ENCODE measurements around the gene STT3A. TPM values are rescaled to one million over a fixed set of nuclear protein-coding genes. Genes with fewer than 3 reads are reported as not detected.
"Not testable (repeated sequence)": the region's sequence is repeated elsewhere in the genome, so short reads cannot be mapped to it uniquely, and the experiment has no call there.

The STT3A gene
- total and polyA plus RNA-seq, 4 donors, result 47.5 to 176 (median 130) TPM

DNA sequence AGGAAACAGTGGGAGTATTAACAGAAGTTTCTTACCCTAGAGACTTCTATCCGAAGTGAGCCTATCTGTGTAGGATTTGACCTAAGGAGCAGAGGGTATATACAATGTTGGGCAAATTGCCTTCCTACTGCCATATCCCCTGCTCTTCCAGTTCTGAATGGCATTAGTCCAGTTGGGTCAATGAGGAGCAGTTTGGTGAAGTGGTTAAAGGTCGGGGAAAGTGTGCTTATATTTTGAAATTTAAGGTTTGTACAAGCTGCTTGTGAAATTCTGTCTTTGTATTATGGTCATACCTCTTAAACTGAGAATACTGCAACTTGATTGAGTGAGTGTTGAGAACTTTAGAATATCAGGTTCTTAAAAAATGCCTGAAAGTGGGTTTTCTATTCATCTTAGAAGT is 21.7 kb upstream of the STT3A start (continued):
- TF ChIP-seq, protein P1, sequence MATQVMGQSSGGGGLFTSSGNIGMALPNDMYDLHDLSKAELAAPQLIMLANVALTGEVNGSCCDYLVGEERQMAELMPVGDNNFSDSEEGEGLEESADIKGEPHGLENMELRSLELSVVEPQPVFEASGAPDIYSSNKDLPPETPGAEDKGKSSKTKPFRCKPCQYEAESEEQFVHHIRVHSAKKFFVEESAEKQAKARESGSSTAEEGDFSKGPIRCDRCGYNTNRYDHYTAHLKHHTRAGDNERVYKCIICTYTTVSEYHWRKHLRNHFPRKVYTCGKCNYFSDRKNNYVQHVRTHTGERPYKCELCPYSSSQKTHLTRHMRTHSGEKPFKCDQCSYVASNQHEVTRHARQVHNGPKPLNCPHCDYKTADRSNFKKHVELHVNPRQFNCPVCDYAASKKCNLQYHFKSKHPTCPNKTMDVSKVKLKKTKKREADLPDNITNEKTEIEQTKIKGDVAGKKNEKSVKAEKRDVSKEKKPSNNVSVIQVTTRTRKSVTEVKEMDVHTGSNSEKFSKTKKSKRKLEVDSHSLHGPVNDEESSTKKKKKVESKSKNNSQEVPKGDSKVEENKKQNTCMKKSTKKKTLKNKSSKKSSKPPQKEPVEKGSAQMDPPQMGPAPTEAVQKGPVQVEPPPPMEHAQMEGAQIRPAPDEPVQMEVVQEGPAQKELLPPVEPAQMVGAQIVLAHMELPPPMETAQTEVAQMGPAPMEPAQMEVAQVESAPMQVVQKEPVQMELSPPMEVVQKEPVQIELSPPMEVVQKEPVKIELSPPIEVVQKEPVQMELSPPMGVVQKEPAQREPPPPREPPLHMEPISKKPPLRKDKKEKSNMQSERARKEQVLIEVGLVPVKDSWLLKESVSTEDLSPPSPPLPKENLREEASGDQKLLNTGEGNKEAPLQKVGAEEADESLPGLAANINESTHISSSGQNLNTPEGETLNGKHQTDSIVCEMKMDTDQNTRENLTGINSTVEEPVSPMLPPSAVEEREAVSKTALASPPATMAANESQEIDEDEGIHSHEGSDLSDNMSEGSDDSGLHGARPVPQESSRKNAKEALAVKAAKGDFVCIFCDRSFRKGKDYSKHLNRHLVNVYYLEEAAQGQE (IDR thresholded peaks at IDR 0.05), result no peak
- TF ChIP-seq, protein P2, sequence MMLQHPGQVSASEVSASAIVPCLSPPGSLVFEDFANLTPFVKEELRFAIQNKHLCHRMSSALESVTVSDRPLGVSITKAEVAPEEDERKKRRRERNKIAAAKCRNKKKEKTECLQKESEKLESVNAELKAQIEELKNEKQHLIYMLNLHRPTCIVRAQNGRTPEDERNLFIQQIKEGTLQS (IDR thresholded peaks at IDR 0.05), result no peak
- no peak for TF ChIP-seq NR2F2 (IDR thresholded peaks at IDR 0.05)
- peak in 1 of 2 donors; percentile 21 for TF ChIP-seq JUND (IDR thresholded peaks at IDR 0.05)
- no peak for TF ChIP-seq FOXA1 (IDR thresholded peaks at IDR 0.05)
- peak; percentile 54 for TF ChIP-seq YY1 (IDR thresholded peaks at IDR 0.05)
- peak; percentile 76 for TF ChIP-seq SP1 (IDR thresholded peaks at IDR 0.05)

DNA sequence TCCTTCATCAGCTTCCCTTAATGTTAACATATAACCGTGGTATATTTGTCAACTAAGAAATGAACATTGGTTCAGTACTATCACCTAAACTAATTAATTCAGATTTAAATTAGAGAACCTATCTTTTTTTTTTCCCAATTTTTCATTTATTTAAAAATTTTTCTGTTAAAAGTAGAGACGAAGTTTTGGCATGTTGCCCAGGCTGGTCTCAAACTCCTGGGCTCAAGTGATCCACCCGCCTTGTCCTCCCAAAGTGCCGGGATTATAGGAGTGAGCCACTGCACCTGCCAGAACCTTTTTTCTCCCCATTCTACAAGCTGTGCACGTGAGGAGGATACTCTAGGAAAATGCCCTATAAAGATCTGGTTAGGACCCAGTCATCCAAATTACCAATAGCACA is 19.7 kb upstream of the STT3A start:
- H3K27ac ChIP-seq (ENCODE audit: low read depth in 1 of 2, low read length in 2 of 2), result no peak overlapping the region
- peaks cover 2 to 31% (median 26%) of the 10 kb centered on the region in 4 donors for H3K4me1 ChIP-seq (ENCODE audit: control insufficient read depth in 4 of 4, insufficient read depth in 4 of 4, low read length in 3 of 4)
- no peak overlapping the region for H3K4me3 ChIP-seq (ENCODE audit: low read depth in 1 of 3, low read length in 3 of 3)
- no peaks in the 10 kb centered on the region for H3K27me3 ChIP-seq (ENCODE audit: control insufficient read depth in 4 of 4, insufficient read depth in 4 of 4, low read length in 3 of 4)
- 83% methylated on average over 5 of the region's 5 CpGs for WGBS
- H3K9ac ChIP-seq (ENCODE audit: low read depth in 1 of 2, low read length in 2 of 2), result no peak overlapping the region
- TF ChIP-seq, protein P3, sequence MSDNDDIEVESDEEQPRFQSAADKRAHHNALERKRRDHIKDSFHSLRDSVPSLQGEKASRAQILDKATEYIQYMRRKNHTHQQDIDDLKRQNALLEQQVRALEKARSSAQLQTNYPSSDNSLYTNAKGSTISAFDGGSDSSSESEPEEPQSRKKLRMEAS (IDR thresholded peaks at IDR 0.05), result no peak
- TF ChIP-seq, protein P1 (IDR thresholded peaks at IDR 0.05), result no peak
- no peak for TF ChIP-seq RAD21 (IDR thresholded peaks at IDR 0.05)
- no peak for TF ChIP-seq ZBTB33 (IDR thresholded peaks at IDR 0.05)
- TF ChIP-seq, protein P2 (IDR thresholded peaks at IDR 0.05), result no peak
- TF ChIP-seq SP1 (IDR thresholded peaks at IDR 0.05), result no peak
- TF ChIP-seq FOXA2 (IDR thresholded peaks at IDR 0.05), result no peak
- no peaks in the 10 kb centered on the region for H3K9me3 ChIP-seq (ENCODE audit: control insufficient read depth in 4 of 4, low read length in 3 of 4)
- DNase-seq (ENCODE audit: low spot score), result no peak
- peaks cover 10 to 39% (median 37%) of the 10 kb centered on the region in 4 donors for H3K36me3 ChIP-seq (ENCODE audit: control insufficient read depth in 4 of 4, insufficient read depth in 3 of 4, low read depth in 1 of 4, low read length in 3 of 4)

GRCh38 chr11:125577181-125577580 is 15.5 kb upstream of the STT3A start:
- H3K36me3 ChIP-seq (ENCODE audit: control insufficient read depth in 4 of 4, insufficient read depth in 3 of 4, low read depth in 1 of 4, low read length in 3 of 4), result peaks cover 26 to 71% (median 67%) of the 10 kb centered on the region in 4 donors
- not testable (repeated sequence) for H3K27me3 ChIP-seq (ENCODE audit: control insufficient read depth in 4 of 4, insufficient read depth in 4 of 4, low read length in 3 of 4); H3K9ac ChIP-seq (ENCODE audit: low read depth in 1 of 2, low read length in 2 of 2); H3K9me3 ChIP-seq (ENCODE audit: control insufficient read depth in 4 of 4, low read length in 3 of 4); DNase-seq (ENCODE audit: low spot score); H3K4me1 ChIP-seq (ENCODE audit: control insufficient read depth in 4 of 4, insufficient read depth in 4 of 4, low read length in 3 of 4); H3K27ac ChIP-seq (ENCODE audit: low read depth in 1 of 2, low read length in 2 of 2); H3K4me3 ChIP-seq (ENCODE audit: low read depth in 1 of 3, low read length in 3 of 3)
- 98% methylated on average over 14 of the region's 14 CpGs for WGBS

Data from liver (tissue), 9 donors.